ENCODE measurements around the gene CFP.
"Not testable (repeated sequence)": the region's sequence is repeated elsewhere in the genome, so short reads cannot be mapped to it uniquely, and the experiment has no call there.

CFP gene

DNA sequence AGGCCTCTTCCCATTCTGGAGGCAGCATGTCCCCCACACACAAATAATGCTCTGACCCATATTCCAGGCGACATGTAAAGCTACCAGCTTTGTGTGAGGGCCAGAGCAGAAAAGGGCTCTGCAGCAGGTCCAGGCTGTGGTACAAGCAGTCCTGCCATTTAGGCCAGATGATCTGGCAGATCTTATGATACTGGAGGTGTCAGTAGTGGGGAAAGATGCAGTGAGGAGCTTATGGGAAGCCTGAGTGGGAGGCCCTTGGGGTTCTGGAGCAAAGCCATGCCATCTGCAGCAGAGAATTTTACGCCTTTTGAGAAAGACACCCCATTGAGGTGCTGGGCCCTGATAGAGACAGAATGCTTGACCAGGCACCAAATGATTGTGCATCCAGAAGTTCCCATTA is 17.8 kb downstream of the CFP start:
- H3K4me3 ChIP-seq (ENCODE audit: low read length): no peak overlapping the region
- no peak for DNase-seq (ENCODE audit: low read depth, low spot score)

DNA sequence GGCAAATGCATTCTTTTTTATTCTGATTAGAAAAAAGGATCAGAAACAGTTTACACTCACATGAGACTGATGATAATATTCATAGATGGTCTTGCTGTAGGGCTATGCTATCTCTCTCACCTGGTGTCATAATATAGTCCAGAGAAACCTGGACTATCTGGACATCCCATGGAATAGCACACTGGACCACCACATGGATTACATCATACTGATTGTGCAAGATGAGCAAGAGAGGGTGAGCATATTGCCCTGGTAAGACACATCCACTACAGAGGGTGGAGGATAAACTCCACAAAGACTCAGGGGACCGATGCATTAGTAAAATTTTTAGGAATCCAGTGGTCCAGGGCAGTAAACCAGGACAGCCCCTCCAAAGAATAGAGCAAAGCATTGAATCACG is 18.2 kb downstream of the CFP start:
- DNase-seq (ENCODE audit: low read depth, low spot score): no peak
- no peak overlapping the region for H3K4me3 ChIP-seq (ENCODE audit: low read length)

DNA sequence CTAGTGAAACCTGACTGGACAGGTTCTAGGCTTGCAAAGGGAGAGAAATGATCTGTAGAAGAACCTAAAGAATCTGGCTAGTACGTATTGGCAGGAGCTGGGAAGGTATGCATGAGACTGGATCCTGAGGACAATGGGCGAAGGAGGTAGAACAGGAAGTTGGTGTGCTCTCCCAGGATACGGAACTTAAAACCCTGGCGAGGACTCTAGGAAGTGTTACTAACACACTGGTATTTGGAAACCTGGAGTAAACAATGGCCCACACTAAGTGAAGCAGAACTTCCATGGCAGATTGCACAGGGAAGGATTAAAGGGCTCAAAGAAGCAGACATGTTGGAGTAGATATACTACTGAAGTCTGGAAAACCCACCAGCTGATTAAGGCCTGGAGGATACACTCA is 19.2 kb downstream of the CFP start:
- DNase-seq (ENCODE audit: low read depth, low spot score): no peak
- H3K4me3 ChIP-seq (ENCODE audit: low read length): no peak overlapping the region

DNA sequence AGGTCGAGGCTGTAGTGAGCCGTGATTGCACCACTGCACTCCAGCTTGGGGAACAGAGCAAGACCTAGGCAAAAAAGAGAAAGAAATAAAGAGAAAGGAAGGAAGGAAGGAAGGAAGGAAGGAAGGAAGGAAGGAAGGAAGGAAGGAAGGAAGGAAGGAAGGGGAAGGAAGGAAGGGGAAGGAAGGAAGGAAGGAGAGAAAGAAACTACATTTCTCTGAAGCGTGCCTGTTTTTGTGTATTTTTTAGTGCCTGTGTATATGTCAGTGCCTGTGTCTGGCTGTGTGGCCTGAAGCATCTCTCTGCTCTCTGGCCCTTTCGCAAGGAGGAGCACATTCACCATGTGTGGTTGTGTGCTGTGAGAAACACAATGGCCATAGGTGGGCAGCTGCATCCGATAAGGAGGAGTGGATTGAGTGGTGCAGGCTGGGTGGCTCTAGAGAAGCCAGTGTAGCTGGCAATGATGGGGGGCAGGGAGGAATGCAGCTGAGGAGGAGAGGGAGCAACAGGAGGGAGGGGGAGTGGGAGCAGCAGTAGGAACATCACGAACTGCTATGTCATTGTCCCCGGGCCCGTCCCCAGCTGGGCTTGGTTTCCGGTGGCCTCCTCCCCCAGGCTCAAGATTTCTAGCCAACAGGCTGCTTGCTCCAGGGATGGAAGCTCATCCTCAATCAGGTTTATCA is 21.5 kb downstream of the CFP start:
- DNase-seq (ENCODE audit: low read depth, low spot score): no peak
- no peak overlapping the region for H3K4me3 ChIP-seq (ENCODE audit: low read length)

DNA sequence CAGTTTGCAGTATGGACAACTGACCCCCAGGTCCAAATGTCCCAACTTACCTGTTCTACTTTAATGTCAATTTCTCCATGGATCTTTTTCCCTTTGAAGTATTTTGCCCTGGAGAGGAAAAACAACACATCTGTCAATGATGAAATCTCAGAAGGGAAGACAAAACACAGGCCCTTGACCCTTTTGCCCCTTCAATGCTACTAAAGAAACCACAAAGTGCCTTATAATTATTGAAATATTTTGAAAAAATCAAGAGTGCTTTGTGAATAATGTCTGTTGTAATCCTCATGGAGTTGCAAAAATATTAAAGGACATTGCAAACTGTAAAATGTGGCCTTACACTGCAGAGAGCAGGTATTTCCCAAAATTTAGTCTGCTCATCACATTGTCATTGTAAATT is 22.6 kb downstream of the CFP start:
- no peak overlapping the region for H3K4me3 ChIP-seq (ENCODE audit: low read length)
- no peak for DNase-seq (ENCODE audit: low read depth, low spot score)

DNA sequence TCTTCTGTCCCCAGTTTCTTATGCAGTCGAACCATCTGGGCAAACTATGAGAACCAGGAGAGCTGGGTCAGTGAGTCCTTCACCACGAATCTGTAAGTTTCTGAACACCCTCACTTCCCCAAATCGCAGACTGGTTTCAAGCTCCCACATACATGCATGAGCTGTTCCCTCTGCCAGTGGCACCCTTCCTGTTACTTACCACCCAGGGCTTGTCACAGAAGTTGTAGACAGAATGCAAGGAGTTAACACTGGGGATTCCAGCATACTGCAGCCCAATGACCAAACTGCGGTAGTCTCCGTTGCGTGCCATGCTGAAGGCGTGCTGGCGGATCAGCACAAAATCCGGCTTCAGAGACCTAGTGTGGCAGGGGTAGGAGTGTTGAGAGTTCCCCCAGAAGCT is 24.7 kb downstream of the CFP start:
- DNase-seq (ENCODE audit: low read depth, low spot score): no peak
- no peak overlapping the region for H3K4me3 ChIP-seq (ENCODE audit: low read length)

DNA sequence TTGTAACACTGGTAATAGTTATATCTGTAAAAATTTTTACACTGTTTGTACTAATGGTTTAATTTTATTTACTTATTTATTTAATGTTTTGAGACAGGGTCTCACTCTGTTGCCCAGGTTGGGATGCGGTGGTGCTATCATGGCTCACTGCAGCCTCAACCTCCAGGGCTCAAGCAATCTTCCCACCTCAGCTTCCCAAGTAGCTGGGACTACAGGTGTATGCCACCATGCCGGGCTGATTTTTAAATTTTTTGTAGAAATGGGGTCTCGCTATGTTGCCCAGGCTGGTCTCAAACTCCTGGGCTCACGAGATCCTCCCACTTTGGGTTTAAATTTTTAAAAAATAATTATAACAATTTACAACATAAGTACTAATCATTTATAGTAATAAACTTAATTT is 26.6 kb downstream of the CFP start:
- H3K4me3 ChIP-seq (ENCODE audit: low read length); DNase-seq (ENCODE audit: low read depth, low spot score): not testable (repeated sequence)

DNA sequence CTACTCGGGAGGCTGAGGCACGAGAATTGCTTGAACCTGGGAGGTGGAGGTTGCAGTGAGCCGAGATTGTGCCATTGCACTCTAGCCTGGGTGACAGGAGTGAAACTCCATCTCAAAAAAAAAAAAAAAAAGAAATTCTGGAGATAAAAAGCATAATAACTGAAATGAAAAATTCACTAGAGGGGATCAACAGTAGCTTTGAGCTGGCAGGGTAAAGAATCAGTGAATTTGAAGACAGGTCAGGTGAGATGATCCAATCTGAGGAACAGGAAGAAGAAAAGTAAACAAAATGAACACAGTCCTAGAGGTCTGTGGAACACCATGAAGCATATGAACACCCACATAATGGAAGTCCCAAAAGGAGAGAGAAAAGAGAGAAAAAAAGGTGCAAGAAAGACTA is 32.5 kb downstream of the CFP start:
- no peak overlapping the region for H3K4me3 ChIP-seq (ENCODE audit: low read length)
- no peak for DNase-seq (ENCODE audit: low read depth, low spot score)

DNA sequence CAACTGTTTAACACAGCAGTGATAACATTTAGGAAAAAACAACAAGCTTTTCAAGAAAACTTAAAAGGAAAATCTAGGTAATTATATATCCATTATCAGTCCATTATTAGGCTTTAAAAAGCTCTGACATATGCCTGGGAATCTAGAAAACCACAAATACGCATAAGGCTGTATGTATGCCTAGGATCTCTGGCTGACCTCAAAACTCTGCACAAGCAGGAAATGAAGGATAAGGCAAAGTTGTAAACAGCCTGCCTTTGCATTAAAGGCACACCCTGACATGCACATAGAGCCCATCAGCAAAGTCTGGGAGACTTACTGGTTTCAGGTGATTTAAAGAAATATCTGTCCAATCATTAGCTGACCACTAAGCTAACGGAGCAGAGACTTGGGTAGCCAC is 33.5 kb downstream of the CFP start:
- no peak overlapping the region for H3K4me3 ChIP-seq (ENCODE audit: low read length)
- DNase-seq (ENCODE audit: low read depth, low spot score): no peak

DNA sequence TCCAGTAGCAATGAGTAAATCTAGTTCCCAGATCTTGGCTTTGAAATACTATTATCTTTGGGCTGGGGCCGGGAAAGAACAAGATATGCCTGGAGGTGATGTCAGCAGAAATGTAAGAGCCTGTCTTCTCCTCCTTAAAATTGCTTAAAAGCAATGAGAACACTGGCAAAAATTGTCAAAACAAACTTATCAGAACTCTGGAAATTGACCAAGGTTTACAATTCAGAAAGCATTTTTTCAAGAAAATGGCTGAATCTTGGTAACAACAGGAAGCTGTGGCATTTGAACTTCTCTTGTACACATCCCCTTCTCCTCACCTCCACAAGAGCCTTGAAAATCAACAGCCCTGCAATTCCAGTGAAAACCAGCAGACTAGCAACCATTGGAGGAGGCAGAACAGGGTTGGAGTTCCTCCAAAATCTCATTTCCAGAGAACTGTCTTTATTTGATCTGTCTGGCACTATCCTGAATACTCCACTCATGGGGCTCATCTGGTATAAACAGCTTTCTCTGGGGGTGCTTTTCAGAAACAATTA is 33.9 kb downstream of the CFP start:
- no peak overlapping the region for H3K4me3 ChIP-seq (ENCODE audit: low read length)
- peak; percentile 1 for DNase-seq (ENCODE audit: low read depth, low spot score)

DNA sequence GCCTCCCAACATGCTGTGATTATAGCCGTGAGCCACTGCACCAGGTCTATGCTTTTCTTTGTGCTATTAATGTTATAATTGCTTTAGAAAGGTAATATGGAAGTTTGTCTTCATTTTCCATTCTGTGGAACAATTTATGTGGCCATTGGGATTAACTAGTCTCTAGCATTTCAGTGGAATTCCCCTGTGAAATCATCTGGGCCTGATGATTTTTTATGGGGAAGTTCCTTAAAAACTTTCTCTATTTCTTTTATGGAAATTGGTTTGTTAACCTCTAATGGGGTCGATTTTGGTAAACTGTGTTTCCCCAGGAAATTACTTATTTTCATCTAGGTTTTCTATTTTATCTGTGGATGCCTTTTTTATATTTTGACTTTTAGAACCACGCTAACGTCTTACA is 36.2 kb downstream of the CFP start:
- H3K4me3 ChIP-seq (ENCODE audit: low read length): no peak overlapping the region
- DNase-seq (ENCODE audit: low read depth, low spot score): no peak

DNA sequence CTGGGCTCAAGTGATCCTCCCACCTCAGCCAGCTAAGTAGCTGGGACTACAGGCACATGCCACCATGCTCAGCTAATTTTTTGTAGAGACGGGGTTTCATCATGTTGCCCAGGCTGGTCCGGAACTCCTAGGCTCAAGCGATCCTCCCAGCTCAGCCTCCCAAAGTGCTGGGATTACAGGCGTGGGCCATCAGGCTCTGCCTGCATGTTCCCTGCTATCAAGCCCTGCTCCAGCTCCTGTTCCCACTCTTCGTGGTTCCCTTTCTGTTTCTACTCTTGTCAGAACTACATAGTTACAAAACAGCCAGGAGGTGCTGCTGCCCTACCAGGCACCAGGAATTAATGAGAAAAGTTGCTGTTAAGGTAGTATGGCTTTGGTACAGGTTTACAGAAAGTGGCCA is 38.7 kb downstream of the CFP start:
- H3K4me3 ChIP-seq (ENCODE audit: low read length): no peak overlapping the region
- DNase-seq (ENCODE audit: low read depth, low spot score): no peak

DNA sequence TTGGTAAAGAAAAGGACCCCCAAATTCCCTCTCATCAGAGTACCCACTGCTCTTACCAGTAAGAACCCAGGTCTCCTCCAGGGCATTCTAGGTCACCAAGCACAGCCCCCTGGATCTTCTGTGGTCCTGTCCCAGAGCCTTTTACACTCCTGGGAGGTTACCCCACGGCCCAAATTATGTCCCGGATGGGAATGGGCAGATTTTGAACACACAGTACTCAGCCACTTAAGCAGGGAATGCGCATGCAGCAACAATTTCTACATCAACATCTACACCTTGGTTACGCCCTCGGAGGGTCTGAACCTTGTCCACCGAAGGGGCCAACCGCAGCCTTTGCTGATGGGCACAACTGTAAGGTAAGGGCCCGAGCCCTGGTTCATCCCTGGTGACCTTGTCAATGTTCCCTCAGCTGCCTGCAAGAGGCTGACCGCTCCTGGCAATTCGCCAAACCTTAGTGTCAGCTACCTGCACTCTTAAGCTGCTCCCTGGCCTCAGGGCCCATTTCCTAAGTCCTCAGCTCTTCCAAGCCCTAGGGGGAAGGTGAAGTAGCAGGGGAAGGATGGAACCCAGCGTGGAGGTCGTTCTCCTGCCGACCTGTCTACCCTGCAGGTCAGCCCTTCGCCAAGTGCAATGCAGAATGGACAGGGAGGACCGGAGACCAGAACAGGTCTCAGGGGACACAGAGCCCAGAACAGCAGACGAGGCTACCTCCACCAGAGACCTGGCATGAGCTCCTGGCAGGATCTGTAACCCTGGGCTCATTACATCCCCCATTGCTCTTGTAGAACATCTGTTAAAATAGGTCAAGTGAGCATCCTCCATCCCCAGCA is 41.6 kb downstream of the CFP start:
- DNase-seq (ENCODE audit: low read depth, low spot score): no peak
- no peak overlapping the region for H3K4me3 ChIP-seq (ENCODE audit: low read length)

DNA sequence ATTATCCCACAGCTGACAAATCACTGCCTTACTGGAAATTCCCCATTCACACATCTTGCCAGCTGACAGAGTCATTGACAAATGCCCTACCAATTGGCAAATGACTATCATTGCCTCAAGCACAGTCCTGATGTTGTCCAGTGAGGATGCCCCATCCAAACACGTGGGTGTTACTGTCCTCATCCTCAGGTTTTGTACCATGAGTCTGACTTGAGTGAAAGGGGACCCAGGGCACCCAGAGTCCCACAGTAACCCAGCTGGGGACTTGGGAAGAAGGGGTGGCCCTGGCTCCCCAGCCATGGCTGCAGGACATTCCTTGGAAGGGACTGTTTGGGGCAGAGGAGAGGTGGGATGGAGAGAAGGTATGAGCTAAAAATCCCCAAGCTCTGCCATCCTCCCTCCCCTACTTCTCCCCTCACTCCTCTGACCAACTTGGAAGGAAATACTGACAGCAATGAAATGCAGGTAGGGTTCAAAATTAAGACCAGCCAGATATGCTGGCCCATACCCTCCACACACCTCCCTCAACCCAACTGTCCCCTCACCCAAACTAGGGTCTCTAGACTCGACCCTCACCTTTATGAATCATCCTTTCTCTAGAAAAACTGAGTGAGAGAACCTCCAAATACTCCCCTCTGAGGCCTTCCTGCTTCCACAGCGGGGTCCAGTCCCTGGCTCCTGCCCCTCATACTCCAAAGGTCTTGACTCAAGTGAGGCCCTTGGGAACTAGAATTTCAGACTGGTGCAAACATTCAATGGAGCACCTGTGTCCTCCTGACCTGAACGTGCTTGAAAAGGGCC is 42.4 kb downstream of the CFP start:
- no peak for DNase-seq (ENCODE audit: low read depth, low spot score)
- H3K4me3 ChIP-seq (ENCODE audit: low read length): no peak overlapping the region

DNA sequence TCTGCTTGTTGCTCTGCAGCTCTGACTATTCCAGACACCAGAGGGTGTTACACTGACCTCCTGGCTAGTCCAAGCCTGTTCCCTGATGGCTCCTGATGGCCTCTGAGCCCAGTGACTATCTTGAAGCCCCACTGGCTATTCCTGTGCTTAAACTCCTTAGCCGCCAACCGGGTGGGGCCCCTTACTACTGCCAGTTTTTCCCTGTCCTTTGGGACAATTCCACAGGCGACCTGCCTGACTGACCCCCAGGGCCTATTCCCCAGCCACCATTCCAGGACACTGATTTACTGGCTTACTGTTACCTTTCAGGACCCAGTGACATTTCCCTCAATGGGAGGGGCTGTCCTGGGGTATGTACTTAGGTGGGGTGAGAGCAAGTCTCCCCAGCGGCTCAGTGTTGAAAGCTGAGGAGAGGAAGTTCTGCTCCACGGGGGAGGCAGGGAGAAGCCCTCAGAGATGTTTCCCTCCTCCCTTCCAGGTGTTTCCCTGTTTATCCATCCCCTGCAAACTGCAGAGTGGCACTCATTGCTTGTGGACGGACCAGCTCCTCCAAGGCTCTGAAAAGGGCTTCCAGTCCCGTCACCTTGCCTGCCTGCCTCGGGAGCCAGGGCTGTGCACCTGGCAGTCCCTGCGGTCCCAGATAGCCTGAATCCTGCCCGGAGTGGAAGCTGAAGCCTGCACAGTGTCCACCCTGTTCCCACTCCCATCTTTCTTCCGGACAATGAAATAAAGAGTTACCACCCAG is 43.5 kb downstream of the CFP start:
- H3K4me3 ChIP-seq (ENCODE audit: low read length): no peak overlapping the region
- DNase-seq (ENCODE audit: low read depth, low spot score): no peak

DNA sequence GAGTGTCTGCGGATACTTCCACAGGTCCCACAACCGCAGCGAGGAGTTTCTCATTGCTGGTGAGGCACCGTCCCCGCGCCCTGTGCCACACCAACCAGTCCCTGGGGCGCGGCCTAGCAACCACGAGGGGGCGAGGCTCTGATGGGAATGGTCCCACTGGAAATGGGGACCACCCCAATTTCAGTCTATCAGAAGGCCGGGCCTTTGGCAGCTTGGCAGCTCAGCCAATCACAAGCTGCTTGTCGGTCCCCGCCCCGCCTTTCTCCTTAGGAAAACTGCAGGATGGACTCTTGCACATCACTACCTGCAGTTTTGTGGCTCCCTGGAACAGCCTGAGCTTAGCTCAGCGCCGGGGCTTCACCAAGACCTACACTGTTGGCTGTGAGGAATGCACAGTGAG is 44.5 kb downstream of the CFP start:
- no peak overlapping the region for H3K4me3 ChIP-seq (ENCODE audit: low read length)
- DNase-seq (ENCODE audit: low read depth, low spot score): no peak

DNA sequence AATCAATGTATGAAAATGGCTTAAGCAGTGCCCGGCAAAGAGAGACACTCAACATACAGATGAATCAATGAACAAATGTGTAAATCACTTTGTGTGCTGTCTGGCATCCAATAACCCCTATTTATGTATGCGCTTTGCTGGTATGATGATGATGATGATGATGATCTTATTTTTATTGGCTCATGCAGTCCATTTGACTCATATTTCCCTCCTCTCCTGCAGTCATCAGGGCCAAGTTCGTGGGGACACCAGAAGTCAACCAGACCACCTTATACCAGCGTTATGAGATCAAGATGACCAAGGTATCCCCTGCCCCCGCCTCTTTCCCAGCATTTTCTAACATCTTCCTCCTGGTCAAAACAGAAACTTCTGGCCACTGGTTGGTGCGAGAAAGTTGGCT is 45.0 kb downstream of the CFP start:
- H3K4me3 ChIP-seq (ENCODE audit: low read length): no peak overlapping the region
- no peak for DNase-seq (ENCODE audit: low read depth, low spot score)

DNA sequence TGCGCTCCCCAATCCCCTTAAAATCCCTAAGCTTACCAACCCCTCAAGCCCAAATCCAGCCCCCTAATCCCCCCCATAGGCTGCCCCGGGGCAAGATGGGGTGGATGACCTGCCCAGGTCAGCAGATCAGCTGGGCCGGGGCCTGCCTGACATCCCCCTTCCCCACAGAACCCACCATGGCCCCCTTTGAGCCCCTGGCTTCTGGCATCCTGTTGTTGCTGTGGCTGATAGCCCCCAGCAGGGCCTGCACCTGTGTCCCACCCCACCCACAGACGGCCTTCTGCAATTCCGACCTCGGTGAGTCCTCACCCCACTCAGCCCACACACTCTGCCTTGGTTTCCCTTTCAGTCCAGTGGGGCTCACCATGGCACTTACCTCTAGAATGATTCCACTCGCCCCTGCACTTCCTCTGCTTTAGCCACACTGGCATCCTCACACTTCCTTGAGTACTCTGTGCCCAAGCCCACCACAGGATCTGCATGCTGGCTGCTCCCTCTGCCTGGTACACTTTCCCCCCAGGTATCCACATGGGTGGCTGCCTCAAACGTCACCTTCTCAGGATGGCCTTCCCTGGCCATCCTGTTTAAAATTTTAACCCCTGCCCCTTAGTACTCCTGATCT is 46.4 kb downstream of the CFP start:
- DNase-seq (ENCODE audit: low read depth, low spot score): no peak
- H3K4me3 ChIP-seq (ENCODE audit: low read length): no peak overlapping the region
